Ecto neural progenitor cell (in vitro differentiated cells): ENCODE results near the gene RUVBL1.

Experiments used
- DNase-seq: peaks from one replicate; pipeline ENCODE4 v3.0.0-alpha.2; 2018; ENCODE audit warnings: low spot score

The RUVBL1 gene

DNA sequence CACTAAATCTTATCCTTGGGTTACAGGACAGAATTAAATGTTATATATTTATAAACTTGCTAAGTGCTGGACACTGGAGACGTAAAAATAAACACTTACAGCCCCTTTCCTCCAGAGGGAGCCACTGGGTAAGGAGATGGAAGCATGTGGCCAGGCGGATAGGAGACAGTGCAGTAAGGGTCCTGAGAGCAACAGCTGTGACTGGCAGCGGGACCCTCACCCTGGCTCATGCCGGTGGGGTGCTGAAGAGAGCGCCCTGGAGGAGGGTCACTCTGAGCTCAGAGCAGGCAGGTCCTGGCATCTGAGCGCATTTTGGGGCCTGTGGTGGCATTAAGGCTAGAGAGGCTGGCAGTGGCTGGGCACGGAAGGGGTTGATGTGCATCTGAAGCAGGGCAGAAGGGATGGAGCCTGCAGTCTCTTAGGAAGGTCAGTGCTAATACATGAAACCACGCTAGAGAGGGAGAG is 55.4 kb downstream of the RUVBL1 start:
- DNase-seq = peak; percentile 50

DNA sequence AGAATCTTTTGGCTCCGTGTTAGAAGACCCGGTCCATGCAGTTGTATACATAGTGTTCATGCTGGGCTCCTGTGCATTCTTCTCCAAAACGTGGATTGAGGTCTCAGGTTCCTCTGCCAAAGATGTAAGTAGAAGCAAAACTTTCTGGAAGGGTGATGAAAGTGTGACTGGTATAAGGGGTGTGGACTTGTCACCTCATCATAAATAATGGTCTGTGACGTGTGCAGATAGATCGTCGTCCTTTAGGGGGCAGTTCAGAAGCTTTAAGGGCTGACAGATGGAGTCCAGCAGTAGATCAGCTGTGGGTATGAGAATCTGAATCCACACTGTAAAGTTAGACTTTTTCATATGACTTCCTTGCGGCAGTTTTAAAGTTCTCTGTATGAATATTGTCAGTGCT is 56.1 kb downstream of the RUVBL1 start:
- no peak for DNase-seq

DNA sequence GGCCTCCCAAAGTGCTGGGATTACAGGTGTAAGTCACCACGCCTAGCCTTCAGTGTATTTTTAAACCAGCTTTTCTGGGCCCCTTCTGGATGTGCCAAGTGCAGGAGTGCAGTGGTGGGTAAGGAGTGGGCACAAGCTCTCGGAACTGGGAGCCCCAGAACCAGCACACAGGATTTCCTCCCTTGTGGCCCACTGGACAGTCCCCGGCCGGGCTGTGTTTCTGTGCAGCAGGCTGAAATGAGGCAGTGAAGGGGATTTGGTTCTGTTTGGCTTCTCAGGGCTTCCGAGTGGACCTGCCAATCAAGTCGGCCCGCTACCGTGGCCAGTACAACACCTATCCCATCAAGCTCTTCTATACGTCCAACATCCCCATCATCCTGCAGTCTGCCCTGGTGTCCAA is 56.9 kb downstream of the RUVBL1 start:
- peak; percentile 31 for DNase-seq

DNA sequence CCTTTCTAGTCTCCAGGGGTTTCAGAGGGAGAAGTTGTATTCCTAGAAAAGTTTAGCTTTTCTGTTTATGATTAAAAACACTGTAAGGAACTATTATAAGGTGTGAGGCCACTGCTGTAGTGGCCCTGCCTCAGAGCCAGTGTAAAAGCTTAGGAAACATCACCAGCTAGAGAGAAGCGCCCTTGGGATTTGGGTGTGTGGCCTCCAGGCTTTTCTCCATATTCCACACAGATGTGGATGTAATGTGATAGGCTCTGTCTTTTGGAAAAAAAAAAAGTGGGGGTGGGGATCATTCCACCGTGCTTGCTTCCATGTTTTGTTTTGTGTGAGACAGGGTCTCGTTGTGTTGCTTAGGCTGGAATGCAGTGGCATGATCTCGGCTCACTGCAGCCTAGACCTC is 57.5 kb downstream of the RUVBL1 start:
- DNase-seq = peak; percentile 6

DNA sequence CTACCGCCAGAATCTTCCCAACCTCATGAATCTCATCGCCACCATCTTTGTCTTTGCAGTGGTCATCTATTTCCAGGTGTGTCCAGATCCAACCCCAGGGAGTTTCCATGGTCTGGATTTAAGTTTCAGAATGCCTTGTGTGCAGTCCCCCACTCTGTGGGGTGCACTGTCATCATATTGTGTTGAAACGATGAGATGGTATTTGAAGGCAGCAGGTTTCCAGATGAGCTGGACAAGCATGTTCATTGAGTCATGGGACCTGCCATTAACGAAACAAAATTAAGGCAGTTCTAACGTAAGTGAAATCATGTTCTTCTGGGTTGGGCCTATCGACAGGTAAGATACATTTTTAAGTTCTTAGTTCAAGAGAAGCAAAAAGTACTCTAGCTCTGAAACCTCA is 58.6 kb downstream of the RUVBL1 start:
- peak; percentile 17 for DNase-seq

DNA sequence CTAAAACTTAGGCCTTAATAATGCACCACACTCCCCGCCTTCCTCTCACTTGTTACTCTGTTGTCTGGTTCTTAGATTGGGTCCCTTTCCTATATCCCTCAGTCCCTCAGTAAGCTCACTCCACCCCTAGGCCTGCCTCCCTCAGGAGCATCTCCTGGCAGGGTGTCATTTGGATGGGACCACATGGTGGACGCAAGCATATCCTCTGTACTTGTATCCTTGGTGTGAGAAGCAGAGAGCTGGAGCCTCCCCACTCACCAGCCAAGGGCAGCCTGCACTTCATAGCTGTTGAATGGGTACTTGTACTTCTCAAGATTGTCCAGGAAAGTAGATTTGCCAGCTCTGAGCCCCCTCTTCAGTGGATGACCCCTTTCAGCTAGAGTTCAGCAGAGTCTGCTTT is 59.7 kb downstream of the RUVBL1 start:
- peak; percentile 23 for DNase-seq

DNA sequence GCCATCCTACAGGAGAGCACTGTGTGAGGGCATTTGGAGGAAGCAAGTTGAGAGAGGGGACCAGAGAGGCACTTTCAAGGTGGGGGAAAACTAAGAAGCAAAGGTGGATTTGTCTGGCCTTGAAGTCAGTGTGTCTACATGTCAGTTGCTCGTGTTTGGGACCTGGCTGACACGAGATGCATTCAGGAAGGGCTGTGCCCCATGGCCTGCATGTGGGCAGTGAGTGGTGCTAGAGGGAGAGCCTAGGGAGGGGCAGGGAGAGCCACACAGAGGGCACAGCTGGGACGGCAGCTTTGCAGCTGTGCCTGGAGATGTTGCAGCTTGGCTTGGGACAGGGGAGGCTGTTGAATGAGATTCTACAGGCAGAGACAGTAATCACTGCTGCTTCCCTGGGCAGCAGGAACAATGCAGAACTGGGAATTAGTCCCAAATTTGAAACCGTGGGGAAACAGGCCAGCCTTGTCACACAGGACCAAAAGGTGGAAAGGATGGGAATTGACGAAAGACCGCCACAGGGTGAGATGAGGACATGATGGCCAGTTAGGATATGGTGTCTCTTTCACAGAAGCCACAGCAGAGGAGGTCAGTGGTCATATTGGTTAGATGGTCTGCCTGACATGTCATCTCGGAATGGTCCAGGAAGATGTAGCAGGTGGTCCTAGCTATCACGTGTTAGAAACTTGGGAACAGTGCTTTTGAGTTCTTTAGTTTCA is 61.4 kb downstream of the RUVBL1 start:
- peak; percentile 17 for DNase-seq

DNA sequence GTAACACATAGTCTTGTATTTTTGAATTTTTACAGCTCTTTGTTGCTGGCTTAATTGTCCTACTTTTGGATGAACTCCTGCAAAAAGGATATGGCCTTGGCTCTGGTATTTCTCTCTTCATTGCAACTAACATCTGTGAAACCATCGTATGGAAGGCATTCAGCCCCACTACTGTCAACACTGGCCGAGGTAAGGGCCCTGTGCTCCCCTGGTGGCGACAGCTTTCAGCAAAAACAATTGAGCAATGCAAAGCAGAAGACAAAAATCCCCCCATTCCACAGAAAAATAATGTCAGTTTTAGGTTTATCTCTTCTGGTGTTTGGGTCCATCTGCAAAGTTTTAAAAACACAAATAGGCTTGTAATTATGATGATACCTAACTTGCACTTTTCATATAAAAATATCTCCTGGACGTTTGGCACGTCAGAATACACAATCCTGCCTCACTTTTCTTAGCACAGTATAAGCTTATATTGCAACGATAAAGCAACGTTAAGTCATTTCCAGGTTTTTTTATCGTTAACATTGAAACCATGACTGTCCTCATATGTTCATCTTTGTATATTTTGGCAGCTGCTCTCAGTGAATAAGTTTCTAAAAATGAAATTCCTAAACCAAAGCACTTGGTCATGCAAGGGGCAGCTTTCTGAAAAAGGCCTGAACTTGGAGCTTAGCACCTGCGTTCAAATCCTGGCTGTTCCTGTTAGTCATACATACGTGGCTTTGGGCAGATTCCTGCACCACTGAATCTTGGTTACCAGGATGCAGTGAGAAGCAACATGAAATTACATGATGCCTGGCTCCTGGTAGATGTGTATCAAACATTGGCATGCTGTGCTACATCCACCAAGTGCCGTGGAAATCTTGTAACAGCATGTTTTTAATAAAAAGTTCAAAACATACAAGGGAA is 62.9 kb downstream of the RUVBL1 start:
- DNase-seq = no peak

DNA sequence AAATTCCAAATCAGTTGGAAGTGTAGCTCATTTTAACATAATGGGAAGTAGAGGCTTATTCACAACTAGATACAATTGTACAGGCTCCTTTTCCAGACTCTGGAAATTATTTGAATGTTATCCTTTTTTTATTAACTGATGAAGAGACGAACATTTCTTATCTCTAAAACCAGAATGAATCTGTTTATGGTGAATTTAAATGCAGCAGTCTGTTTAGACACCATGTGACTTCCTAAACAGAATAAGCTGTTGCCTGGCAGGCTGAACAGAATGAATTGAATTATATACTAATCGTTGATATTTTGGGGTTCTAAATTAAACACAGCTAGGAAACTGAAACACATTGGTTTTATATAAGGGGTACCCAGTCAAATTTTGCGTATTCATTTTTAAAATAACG is 67.4 kb downstream of the RUVBL1 start:
- DNase-seq = no peak

DNA sequence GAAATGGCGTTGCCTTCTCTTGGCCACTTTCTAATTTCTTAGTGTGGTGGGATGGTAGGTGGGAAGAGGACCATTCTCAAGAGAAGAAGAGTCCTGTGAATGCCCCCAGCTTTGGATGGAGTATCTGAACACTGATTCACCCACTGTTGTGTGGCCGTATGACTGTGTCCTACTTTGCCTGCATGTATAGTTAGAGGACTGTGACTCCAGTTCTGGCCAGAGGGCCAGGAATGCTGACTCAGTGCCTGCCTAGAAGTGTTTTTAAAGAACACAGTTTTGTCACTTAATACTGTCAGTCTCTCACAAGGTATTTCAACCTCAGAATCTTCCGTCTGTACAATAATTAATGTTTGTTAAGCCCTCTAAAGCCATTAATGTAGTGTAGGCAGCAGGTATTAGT is 69.2 kb downstream of the RUVBL1 start:
- no peak for DNase-seq

DNA sequence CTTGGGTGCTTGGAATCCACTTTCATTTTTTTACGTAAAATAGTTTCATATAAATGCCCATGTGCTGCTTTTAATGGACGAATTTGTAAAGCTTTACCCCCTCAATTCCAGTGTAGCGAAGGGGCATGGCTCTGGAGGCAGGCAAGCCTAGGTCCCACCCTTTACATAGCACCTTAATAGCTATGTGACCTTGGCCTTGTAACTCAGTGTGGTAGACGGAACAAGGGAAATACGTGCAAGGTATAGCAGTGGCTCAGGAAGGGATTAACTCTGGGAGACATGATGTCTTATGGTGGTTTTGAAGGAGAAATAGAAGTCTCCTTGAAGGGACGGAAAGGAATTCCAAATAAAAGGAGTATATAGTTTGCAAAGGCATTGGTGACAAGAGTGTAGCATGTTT is 70.0 kb downstream of the RUVBL1 start:
- no peak for DNase-seq

DNA sequence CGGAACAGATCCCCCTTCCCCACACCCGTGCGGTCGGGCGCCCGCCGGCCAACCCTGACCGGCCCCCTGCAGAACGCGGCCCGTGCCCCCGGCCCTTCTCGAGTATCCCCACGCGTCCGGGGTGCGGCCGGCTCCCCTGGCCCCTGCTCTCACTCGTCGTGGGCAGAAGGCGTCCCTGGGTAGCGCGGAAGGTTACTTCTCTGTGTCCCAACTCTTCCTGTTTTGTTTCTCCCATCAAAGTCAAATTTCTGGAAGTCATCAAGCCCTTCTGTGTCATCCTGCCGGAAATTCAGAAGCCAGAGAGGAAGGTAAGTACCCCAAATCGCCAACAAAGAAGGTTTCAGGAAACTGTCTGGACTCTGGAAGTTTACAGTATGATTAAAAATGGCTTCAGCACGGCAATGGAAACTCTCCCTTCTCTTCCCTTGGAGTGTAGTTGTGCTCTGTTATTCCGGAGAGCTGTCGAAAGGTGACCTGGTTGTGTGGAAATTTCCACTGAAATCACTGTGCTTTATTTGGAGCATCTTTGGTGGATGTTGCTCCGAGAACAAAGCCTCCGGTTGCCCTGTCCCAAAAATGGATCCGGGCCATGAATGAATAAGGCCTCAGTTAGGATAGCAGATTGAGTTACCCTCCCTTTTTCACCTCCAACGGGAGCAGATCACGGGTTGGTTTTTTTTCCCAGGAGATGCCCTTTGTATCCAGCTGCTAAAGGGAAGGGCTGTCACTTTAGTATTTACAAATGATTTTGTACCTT is 70.8 kb downstream of the RUVBL1 start:
- no peak for DNase-seq

DNA sequence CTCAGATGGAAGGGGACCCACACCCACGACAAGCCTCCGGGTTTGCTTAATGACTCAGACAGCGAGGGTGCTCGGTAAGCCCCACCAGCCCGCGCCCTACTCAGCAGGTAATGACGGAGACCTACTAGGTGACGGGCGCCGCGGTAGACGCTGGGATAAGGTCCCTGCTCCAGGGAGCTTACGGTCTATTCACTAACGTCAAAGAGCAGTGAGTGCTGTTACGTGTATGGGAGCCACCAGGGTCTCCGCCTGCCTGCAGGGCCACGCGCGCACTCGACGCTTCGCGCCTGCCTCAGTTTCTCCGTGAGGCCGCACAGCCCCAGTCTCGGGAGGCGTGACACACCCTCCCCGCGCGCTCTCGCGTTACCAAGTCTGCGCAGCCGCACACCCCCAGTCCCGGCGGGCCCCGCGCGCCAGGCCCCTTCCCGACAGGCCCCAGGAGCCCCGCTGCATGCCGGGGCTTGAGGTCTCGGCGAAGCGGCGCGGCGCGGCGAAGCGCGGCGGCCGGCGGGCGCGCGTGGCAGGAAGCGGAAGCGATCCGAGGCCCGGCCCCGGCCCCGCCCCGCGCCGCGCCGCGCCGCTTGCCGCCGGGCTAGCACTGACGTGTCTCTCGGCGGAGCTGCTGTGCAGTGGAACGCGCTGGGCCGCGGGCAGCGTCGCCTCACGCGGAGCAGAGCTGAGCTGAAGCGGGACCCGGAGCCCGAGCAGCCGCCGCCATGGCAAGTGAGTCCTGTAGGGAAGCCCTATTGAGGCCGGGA is 71.6 kb downstream of the RUVBL1 start, which contains the start of gene SEC61A1:
TSS of gene SEC61A1 (plus strand) at position 601 of the 758 bp plus-strand sequence. CDS start at position 717, 116 bp downstream.
- DNase-seq = peak; percentile 96

DNA sequence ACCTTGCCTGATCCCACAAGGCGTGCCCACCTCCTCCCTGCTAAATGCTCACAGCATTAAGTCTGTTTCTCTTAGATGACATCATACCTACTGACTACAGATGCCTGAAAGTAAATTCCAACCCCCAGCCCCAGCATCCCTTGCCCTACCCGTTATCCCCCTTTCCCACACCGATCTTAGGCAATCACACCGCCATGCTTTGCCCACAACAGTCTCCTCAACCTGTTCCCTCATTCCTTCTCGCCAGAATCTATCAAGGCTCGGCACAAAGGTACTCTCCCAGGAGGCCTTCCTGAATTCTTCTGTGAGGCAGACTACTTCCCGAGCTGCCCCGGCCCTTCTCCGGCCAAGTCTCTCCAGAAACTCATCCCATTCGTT is 72.2 kb downstream of the RUVBL1 start:
- DNase-seq = no peak

DNA sequence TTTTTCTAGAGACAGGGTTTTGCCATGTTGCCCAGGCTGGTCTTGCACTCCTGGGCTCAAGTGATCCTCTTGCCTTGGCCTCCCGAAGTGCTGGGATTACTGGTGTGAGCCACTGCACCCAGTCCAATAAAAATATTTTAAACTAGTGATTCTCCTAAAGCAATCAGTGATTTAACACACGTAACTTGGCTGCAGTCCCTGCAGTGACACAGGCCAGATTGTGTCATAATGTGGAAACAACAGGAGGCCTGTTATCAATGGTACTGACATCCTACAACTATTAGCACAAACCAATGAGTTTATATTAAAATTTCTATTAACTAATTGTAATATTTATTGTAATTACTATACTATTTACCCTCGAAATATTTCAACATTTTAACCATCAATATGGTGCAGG is 73.0 kb downstream of the RUVBL1 start:
- no peak for DNase-seq

DNA sequence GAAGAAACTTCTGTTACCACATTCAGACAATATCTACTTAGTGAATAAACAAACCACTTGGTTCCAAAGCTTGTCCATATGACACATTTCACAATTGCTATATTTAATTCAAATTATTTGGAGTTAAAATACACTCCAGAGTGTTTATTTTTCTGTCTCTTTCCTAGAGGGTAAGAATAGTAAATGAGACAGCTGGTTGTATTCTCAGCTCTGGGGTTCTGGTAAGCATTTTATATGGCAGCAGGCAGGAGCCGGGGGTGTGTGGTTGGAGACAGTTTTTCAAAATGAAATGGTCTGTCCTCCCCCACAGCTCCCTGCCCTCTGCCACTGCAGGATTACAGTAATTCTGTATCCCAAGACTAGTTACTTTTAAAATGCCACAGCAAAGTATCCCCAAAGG is 82.3 kb downstream of the RUVBL1 start:
- no peak for DNase-seq

DNA sequence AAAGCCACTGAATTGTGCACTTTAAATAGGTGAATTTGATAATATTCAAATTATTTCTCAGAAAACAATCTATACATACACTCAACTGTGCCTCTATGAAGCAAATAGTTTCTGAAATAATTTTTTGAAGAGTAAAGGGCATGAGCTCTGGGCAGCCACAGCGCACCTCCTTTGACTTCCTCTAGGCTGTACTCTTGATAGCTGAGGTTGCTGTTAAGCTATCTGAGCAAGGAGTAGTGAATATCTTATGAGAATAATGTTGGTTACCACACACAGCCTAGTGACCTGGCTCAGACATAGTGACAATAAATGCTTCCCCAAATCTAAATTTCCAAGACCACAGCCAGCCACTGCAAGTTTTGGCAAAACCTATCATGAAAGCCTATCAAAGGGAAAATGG is 83.0 kb downstream of the RUVBL1 start:
- DNase-seq = no peak

DNA sequence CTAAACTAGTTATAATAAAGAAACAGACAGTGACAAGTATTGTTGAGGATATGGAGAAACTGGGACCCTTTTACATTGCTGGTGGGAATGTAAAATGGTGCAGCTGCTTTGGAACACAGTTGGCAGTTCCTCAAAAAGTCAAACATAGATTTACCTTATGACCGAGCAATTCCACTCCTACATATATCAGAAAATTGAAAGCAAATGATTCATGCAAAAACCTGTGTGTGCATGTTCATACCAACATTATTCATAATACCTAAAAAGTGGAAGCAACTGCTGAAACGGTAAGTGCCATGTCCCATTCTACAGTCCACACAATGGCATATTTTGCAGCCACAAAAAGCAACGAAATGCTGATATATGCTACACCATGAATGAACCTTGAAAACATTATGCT is 83.6 kb downstream of the RUVBL1 start:
- no peak for DNase-seq

DNA sequence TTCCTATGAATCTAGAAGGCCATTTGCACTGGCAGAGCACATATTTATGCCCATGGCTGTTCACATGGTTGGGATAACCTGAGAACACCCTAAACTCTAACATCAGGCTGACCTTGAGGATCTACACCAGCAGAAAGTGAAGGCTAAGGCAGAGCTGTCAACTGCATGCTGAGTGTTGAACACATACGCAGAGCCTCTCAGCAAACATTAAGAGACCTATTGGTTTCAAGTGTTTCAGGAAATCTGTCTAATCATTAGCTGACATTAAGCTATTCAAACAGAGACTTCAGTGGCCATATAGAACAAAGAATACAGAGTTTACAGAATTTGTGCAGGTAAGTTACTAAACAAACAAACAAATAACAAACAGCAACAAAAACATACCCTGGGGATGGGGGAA is 87.5 kb downstream of the RUVBL1 start:
- no peak for DNase-seq

DNA sequence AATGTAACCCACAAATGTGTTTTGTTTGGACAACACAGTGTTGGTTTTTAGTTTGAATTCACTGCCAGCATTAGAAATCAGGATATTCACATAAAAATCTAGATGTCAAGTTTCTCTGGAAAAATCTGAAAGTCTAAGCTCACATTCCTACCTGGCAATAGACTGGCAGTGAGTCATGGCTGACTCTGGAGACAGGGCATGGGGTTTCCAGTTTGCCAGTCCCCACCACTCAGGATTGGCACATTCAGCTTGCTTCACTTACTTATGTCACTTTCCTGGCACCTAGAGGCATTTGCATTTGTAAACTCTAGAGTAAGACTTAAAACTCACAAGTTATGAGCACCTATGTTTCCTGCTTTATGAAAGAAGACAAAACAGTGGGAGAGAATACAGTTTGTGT is 90.5 kb downstream of the RUVBL1 start:
- no peak for DNase-seq
